Glutamatergic neuron (in vitro differentiated cells): ENCODE results near the gene RAB34. TPM values are rescaled to one million over a fixed set of nuclear protein-coding genes. Genes with fewer than 3 reads are reported as not detected.
A peak's percentile ranks its signal among the peaks of the same experiment; 100 is the strongest.

Experiments
- DNase-seq: peaks from one replicate; pipeline ENCODE4 v3.0.0; 2022
- H3K27ac Mint-ChIP-seq: one replicate; pipeline ENCODE4 v1.8.0; 2020; ENCODE audit warnings: mild to moderate bottlenecking, mixed read lengths, inconsistent platforms; ENCODE audit not compliant: unreplicated experiment
- H3K27me3 Mint-ChIP-seq: one replicate; pipeline ENCODE4 v1.8.0; 2020; ENCODE audit warnings: mild to moderate bottlenecking, moderate library complexity, mixed read lengths, inconsistent platforms; ENCODE audit not compliant: unreplicated experiment
- H3K36me3 Mint-ChIP-seq: one replicate; pipeline ENCODE4 v1.8.0; 2020; ENCODE audit warnings: mild to moderate bottlenecking, mixed read lengths, inconsistent platforms; ENCODE audit not compliant: unreplicated experiment
- H3K4me1 Mint-ChIP-seq: one replicate; pipeline ENCODE4 v1.8.0; 2020; ENCODE audit warnings: mild to moderate bottlenecking, low read depth, mixed read lengths, inconsistent platforms; ENCODE audit not compliant: unreplicated experiment
- H3K4me3 Mint-ChIP-seq: one replicate; pipeline ENCODE4 v1.8.0; 2020; ENCODE audit warnings: mild to moderate bottlenecking, mixed read lengths, inconsistent platforms; ENCODE audit not compliant: unreplicated experiment
- H3K9me3 Mint-ChIP-seq: one replicate; pipeline ENCODE4 v1.8.0; 2020; ENCODE audit warnings: mild to moderate bottlenecking, moderate library complexity, mixed read lengths, inconsistent platforms; ENCODE audit not compliant: unreplicated experiment
- CTCF ChIP-seq: fragments of 200-600 bp; sonication (generic); IDR thresholded peaks from one replicate; pipeline ENCODE4 v1.5.0; 2021; ENCODE audit not compliant: partially characterized antibody, unreplicated experiment
- total RNA-seq: library from RNA; stranded (reverse); fragmentation: NEBNext Ultra II Directional; extraction: Animal tissue kit (Norgen Biotek cat#: 25700); gene quantifications from one replicate; pipeline ENCODE4 v1.2.1, GENCODE V29; 2021; ENCODE audit not compliant: unreplicated experiment

Gene RAB34
- total RNA-seq, 1 donor from 2014 or later = 54.3 TPM

GRCh38 chr17:28700278-28700677, 17.4 kb downstream of the RAB34 start:
- Mint-ChIP-seq H3K9me3 (peaks cover 4% of the 10 kb centered on the region), H3K4me3 (no peak overlapping the region), H3K36me3 (peaks cover 6% of the 10 kb centered on the region), H3K27me3 (peaks cover 8% of the 10 kb centered on the region), H3K4me1 (no peaks in the 10 kb centered on the region), H3K27ac (no peak overlapping the region)
- no peak for TF ChIP-seq CTCF
- no peak for DNase-seq

DNA sequence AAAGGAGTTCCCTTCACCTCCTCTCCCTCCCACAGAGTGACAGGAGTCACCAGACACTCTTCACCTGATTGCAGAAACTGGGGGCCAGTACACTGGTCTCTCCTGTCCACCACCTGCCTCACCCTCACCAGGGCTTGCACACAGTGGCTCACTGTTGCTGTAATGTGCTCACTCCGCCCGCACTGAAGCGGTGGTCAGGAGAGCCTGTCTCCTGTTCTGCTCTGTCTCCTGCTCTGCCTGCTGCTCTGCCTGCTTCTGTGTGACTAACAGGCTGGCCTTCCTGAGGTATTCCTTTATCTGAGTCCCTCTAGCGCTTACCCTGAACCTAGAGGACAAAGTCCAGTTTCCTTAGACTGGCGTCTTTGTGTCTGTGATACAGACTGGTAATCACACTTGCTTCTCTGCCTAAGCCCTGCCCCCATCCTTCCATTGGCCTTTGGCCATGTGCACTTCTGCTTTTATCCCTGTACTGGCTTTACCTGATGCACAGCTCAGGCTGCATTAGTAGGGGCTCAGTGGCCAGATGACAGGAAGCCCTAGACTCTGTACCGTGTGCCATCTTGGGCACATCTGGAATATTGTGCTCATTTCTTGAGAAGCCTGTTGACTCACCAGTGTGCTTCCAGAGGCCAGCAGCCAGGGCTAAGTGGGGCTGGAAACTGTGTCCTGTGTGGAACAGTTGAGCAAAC, 19.3 kb downstream of the RAB34 start:
- no peak overlapping the region for H3K4me3 Mint-ChIP-seq
- H3K36me3 Mint-ChIP-seq = no peaks in the 10 kb centered on the region
- no peaks in the 10 kb centered on the region for H3K4me1 Mint-ChIP-seq
- peaks cover 8% of the 10 kb centered on the region for H3K27me3 Mint-ChIP-seq
- no peaks in the 10 kb centered on the region for H3K9me3 Mint-ChIP-seq
- no peak for DNase-seq
- peak overlapping the region; percentile 46 for H3K27ac Mint-ChIP-seq
- no peak for TF ChIP-seq CTCF

DNA sequence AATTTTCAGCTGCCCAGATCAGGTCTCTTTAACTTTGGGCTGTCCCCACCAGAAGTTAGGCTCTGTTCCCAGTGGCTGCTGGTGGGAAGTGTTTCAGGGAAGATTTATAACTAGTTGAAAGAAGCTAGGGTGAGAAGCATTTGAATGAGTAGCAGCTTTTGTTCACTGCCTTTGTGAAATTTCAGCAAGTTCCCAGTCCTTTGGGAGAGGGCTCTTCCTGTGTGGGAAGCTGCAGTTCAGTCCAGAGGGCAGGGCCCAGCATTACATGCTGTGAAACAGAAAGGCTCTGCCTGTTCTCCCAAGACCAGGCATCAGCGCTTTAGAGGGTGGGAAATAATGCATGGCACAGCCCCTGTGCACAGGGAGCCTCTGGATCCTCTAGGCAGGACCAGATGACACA, 23.8 kb downstream of the RAB34 start:
- H3K9me3 Mint-ChIP-seq = no peaks in the 10 kb centered on the region
- H3K36me3 Mint-ChIP-seq = peaks cover 9% of the 10 kb centered on the region

GRCh38 chr17:28689011-28689410, 28.7 kb downstream of the RAB34 start:
- Mint-ChIP-seq H3K4me3 (no peak overlapping the region), H3K27me3 (peaks cover 7% of the 10 kb centered on the region), H3K27ac (no peak overlapping the region), H3K4me1 (peaks cover 13% of the 10 kb centered on the region), H3K36me3 (peaks cover 17% of the 10 kb centered on the region), H3K9me3 (no peaks in the 10 kb centered on the region)
- TF ChIP-seq CTCF = no peak
- DNase-seq = no peak

More for the DNA sequence above, 23.8 kb downstream of the RAB34 start:
- no peak for TF ChIP-seq CTCF
- DNase-seq = no peak
- H3K4me3 Mint-ChIP-seq = no peak overlapping the region
- H3K27ac Mint-ChIP-seq = peak overlapping the region; percentile 4
- peaks cover 8% of the 10 kb centered on the region for H3K27me3 Mint-ChIP-seq
- H3K4me1 Mint-ChIP-seq = no peaks in the 10 kb centered on the region

DNA sequence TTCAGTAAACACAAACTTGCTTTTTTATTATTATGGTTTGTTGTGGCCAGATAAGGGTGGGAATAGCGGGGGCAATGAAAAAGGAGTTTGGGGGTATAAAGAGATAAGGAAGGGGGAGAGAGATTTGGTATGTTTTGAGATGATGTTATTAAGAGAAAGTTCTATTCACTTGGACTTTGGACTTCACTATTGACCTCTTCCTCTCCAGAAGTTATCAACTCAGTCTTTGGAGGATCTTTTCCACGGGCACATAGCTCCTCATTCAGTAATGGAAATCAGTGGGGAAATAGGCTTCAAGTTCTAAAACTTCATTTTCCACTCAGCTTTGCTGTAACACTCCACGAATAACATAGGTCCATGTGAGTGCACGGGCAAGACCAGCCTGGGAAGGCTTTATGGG, 29.2 kb downstream of the RAB34 start:
- no peak for TF ChIP-seq CTCF
- peaks cover 17% of the 10 kb centered on the region for H3K36me3 Mint-ChIP-seq
- DNase-seq = no peak
- H3K4me1 Mint-ChIP-seq = peaks cover 13% of the 10 kb centered on the region
- H3K27me3 Mint-ChIP-seq = peaks cover 7% of the 10 kb centered on the region
- no peak overlapping the region for H3K27ac Mint-ChIP-seq
- no peak overlapping the region for H3K4me3 Mint-ChIP-seq
- no peaks in the 10 kb centered on the region for H3K9me3 Mint-ChIP-seq
